ENCODE data around the gene GPALPP1.
A peak's percentile ranks its signal among the peaks of the same experiment; 100 is the strongest.
"Not testable (repeated sequence)": the region's sequence is repeated elsewhere in the genome, so short reads cannot be mapped to it uniquely, and the experiment has no call there.

The GPALPP1 gene, protein sequence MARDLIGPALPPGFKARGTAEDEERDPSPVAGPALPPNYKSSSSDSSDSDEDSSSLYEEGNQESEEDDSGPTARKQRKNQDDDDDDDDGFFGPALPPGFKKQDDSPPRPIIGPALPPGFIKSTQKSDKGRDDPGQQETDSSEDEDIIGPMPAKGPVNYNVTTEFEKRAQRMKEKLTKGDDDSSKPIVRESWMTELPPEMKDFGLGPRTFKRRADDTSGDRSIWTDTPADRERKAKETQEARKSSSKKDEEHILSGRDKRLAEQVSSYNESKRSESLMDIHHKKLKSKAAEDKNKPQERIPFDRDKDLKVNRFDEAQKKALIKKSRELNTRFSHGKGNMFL

DNA sequence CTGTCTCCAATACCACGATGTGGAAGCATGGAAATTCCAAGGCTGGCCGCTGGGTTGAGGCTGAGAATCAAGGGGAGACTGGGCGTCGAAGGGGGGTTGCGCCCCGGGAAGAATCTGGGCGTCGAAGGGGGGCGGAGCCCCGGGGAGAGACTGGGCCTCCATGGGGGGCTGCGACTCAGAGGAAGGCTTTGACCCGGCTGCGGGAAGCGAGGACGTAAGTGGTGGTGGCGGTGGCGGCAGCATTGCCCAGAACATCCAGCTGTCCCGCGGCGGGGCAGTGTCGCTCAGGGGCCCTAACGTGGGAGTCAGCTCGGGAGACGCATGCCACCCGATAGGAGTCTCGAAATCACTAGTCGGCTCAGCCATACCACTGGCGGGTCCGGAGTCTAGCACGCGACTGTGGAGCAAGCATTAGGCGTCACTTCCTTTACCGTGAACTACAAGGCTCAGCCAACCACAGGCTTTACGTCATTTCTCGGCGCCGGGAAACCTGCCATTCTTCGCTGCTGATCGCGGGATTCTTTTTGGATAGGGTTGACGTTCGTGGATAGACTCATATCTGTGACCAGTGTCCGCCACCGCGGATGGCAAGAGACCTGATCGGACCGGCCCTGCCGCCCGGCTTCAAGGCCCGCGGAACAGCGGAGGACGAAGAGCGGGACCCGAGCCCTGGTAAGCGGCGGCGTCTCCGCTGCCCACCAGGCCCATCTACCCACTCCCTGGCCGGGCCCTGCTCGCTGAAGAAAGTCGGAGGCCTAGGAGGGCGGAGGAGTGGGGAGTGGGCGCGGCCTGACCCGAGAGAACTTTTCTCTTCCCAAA is at the start of gene GPALPP1, which contains the start of gene NUFIP1:
Gene GPALPP1, plus strand, starts transcription at position 468 of the 819 bp plus-strand sequence. Its CDS starts 117 bp downstream, at position 585.
Gene NUFIP1, minus strand, starts transcription at position 401 of the 819 bp plus-strand sequence. Its CDS starts 35 bp downstream, at position 366.
- DNase-seq (ENCODE audit: low read depth) = peak; percentile 93

DNA sequence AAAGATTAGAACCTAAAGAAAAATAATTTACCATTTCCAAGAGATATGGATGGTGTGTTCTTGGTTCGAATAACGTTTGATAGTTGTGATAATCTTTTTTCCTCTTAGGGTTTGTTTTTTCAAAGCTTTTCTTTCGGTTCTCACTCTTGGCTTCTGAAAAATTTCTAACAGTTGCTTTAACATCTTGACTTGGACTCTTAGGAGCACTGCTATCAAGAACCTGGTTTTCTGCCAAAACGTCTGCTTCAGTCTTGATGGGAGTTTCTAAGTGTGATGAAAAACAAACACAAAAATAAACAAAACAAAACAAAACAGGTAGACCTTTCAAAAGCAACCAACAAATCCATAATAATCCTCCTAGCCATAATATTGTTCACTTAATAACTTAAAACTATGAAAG is 45.9 kb upstream of the GPALPP1 start:
- not testable (repeated sequence) for DNase-seq (ENCODE audit: low read depth)

DNA sequence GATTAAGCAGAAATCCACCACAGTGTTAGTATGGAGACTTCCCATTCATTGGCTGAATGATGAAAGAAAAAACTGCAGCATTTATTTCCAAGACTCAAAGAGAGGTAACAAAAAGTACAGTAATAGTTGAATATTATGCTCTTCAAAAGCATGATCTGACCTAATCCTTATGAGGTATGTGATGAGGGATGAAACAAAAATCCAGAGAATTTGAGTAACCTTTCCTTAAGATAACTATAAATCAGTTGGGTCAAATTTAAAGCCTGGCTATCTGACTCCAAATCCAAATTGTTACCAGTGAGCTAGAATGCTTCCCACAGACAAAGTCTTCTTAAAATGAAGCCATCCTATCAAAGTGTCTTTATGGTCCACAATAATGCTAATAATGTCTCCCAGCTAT is 38.2 kb upstream of the GPALPP1 start:
- DNase-seq (ENCODE audit: low read depth) = no peak

DNA sequence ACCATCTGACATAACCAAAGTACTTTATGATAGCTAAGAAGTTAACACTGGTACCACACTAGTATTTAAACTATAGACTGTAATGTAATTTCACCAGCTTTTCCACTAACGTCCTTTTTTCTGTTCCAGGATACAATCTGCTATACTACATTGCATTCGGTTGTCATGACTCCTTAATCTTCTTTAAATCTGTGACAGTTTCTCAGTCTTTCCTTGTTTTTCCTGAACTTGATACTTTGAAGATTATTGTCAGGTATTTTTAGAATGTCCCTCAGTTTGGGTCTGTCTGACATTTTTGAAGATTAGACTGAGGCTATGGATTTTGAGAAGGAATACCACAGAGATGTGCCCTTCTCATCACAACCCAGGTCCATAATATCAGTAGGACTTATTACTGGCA is 36.7 kb upstream of the GPALPP1 start:
- DNase-seq (ENCODE audit: low read depth) = no peak

DNA sequence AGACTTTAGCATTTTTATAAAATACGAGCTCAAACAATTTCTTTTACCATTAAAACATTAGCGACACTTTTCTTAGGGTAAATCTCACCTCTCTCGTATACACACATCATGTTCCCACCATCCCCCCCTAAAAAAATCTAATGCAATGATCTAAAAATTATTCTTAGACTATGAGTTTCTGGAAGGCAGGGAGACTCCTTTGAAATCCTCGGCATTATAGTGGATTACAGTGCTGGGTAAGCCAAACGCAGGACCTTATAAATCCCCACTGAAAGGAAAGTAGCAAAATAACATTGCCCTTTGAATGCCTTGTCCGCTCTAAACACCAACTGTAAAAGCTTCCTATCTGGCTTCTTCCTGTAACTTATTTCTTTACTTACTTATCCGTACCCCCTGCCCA is 35.1 kb upstream of the GPALPP1 start:
- DNase-seq (ENCODE audit: low read depth) = no peak

DNA sequence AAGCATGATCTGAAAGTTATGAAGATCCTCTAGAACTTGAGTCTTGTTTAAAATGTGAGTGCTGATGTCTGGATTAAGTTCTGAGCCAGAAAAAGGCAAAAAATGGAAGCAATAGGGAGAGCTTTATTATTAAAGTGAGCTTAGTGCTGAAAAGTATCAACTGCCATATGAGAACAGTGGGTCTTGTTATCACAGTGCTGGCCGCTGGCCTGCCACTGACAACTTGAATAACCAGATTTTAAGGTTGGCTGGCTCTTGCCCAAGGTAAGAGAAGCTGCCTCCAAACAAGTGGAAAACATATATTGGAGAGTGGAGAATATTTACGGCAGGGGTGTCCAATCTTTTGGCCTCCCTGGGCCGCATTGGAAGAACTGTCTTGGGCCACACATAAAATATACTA is 33.9 kb upstream of the GPALPP1 start:
- no peak for DNase-seq (ENCODE audit: low read depth)

DNA sequence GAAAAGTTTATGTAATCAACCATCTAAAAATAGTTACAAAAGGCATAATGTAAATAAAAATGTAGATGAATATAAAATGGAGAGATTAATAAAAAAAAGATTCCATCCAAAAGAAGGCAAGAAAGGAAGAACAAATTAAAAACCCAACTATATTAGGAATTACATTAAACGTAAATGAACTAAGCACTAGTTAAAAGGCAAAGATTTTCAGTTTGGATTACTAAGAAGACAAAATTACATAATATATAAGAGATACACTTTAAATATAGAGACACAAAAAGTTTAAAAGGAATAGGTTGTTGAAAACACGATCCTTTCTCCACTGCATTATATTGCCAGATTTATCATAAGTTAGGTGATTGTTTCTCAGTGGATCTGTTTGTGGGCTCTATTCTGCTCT is 27.3 kb upstream of the GPALPP1 start:
- no peak for DNase-seq (ENCODE audit: low read depth)

DNA sequence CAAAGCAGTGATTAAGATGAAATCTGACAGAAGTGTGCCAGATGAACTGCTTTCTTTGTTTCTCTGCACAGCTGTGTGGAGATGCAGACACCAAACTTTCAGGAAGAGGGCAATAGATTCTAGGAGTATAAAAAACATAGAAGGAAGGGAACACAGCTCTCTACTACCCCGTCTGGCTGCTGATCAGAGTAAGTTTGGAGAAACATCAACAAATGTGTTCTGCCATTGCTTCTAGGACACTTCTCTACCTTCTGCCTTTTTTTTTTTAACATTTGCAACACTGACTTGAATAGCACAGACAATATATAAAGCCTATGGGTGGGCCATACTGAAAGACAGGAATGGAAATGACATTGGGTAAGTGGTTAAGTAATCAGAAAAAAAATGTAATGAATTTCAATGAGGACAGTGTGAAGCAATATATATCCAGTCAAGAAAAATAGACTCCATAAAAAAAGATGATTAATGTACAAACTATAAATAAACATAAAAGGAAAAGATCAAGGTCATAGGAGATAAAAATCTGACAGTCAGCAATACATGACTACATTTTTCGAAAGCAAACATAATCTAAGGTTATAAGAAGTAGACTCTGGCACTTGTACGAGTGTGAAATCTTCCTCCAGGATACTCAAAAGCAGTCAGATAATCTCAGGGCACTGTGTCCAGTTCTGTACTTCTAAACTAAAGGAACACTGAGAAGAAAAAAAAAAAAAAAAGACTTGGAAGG is 21.5 kb upstream of the GPALPP1 start:
- peak; percentile 12 for DNase-seq (ENCODE audit: low read depth)

DNA sequence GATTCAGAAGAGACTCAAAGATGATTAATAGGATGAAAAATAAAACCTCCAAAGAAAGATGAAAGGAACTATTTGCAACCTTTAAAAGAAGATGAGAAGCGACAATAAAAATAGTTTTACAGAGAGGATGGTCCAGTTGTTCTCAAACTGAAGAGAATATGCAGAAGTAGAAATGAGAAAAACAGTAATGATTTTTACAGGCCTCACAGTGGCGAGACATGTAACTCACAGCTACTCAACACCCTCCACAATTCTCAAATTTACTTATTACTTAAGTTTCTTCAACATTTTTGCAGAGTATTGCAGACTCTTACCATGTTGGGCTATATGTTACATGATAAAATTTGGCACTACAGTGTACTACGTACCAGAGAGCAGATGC is 20.9 kb upstream of the GPALPP1 start:
- no peak for DNase-seq (ENCODE audit: low read depth)

DNA sequence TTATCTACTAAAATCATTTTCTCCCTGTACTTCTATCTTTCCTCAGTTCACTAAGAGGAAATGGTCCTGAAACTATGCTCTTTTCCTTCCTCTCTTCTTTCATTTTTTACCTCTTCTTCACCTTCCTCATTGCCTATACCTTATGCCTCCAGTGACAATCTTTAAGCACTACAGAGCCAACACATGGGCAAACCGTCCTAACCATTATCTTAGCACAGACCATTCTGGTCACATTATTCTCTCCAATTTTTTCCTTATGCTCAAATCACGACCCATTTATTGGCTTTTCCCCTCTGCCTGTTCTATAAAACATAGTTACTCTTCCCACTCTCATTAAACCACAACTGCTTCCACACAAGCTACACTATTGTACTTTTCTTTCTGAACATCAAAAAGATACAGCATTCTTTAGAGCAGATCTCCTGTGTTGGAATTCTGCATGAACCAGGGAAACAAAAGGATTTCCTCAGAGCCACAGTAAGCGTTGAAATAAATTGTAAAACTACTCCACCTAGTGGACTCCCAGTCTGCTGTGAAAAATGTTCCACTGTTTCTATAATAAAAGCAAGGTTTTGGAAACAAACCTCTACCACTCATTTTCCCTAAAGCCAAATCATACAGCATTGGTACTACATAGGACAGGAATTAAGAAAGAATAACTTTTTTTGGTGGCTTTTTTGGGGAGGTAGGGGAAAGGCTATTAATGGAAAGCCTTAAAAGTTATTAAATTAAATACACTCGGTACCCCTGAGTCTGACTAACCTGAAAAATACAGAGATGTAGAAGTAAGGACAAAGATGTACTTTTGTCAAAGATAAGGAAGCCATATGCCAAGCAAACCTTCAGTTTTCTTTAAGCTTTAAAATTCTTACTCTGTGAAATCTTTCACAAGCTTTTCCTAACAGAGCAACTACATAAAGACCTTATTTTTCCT is 19.5 kb upstream of the GPALPP1 start:
- DNase-seq (ENCODE audit: low read depth) = peak; percentile 44

DNA sequence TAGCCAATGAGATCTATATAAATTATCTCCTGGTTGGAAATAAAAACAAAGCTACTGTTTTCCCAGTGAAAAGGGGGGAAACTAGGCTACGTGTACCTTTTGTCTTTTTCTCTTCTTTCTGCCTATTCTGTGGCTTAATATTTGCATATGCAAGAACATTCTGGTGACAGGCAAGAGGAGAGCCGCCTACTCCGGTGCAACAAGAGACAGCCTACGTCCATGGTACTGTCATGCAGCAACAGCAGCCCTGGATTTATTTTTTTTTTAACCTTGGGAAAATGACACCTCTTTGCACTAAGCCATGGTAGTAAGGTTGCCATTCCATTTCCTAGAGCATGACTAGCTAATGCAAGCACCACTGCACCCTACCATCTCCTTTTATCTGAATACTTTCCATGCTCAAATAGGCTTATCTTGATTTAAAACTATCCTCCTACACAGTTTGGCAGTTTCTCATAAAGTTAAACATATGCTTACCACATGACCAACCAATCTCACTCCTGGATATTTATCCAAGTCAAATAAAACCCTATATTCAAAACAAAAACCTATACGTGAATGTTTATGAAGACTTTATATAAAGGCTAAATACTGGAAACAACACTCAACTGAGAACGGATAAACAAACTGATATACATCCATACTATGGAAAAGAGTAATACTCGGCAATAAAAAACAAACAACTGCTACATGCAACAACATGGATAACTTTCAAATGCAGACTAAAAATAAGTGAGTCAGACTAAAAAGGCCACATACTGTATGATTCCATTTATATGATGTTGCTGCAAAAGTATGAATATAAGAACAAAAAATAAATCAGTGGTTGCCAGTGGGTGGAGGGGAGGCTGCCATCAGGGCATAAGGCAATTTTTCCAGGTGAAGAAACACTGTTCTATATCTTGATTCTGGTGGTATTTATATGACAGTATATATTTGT is 17.4 kb upstream of the GPALPP1 start:
- no peak for DNase-seq (ENCODE audit: low read depth)

DNA sequence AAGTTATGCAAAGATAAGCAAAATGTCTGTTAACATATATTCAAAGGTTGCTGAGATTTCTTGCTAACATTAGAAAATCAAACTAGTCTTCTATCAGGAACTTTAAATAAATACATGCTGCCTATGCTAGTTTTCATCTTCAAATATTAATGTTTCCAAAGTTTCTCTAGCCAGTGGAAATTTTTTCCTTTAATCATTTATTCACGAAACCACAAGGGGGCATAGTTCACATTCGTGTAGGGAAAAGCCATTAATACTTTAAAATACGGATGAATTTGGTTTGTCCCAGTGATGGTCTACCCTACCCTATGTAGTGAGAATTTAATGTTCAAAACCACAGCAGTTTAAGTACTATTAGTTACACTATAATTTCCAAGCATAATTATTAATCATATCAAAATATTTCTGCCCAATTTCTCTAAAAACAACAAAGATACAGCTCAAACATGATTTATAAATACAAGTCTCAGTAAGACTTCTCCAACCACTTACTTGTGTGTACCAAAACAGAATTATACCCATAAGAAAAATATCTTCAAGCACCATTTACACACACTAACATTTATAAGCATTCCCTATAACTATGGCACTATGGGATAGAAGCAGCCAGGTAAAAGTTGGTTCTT is 16.3 kb upstream of the GPALPP1 start:
- DNase-seq (ENCODE audit: low read depth) = peak; percentile 22

DNA sequence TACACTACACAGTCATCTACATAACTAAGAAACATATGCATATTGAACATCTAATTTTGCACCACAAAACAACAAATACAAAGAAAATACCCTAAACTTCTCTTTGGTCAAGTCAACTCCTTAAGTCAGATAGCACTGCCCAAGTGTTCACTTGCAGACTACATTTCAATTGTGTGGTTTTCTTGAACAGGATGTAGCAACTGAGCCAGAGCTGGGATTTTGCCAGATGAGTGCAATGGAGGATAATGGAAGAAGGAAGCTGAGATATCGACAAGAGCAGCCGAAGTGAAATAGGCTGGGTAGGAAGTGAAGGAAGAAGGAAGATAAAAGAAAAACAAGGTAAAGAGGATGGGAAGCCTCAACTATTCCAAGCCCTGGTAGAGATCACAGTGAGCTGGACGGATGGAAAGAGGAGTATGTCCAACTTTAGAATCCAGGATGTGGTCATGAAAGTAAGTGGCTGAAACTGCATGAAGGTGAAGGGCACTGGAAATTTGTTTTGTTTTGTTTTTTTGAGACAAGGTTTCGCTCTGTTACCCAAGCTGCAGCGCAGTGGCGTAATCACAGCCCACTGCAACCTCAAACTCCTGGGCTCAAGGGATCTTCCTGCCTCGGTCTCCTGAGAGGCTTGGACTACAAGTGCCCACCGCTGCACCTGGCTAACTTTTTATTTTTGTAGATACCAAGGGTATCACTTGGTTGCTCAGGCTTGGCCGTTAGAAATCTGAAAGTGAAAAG is 15.1 kb upstream of the GPALPP1 start:
- peak; percentile 49 for DNase-seq (ENCODE audit: low read depth)

DNA sequence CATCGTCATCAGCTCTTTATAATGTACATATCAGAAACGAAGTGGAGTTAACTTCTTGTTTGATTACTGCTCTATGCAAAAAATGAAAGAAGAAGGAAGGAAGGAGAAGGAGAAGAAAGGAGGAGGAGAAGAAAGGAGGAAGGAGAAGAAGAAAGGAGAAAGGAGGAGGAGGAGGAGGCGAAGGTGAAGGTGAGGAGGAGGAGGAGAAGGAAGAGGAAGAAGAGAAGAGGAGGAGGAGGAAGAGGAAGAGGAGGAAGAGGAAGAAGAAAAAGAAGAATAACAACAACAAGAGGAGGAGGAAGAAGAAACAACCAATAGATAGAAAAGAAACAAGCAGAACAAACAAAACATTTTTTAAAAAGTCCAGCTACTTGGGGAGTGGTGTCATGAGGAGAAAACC is 13.1 kb upstream of the GPALPP1 start:
- no peak for DNase-seq (ENCODE audit: low read depth)

DNA sequence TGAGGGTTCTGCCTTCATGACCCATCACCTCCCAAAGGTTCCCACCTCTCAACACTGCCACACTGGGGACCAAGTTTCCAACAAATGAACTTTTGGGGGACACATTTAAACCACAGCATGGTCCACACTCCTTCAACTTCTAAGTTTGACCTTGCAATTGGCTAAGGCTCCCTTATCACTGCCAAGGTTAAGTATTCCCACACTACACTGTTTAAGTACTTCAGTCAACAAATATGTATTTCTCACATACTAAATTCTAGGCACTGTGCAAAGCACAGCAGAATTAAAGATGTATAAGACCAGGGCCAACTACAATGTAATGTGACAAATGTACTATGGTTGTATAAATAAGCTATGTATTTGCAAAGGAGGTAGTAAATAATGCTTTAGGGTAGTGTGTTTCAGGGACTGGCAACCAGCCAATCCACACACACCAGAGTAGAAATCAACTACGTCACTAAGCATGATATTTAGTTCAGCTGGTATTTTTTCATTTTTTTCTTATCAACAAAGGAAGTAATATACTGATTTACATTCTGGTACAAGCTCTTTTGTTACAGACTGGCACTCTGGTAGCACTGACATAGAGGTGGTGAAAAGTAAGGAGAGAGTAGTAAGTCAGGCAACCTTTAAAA is 12.3 kb upstream of the GPALPP1 start:
- DNase-seq (ENCODE audit: low read depth) = no peak

DNA sequence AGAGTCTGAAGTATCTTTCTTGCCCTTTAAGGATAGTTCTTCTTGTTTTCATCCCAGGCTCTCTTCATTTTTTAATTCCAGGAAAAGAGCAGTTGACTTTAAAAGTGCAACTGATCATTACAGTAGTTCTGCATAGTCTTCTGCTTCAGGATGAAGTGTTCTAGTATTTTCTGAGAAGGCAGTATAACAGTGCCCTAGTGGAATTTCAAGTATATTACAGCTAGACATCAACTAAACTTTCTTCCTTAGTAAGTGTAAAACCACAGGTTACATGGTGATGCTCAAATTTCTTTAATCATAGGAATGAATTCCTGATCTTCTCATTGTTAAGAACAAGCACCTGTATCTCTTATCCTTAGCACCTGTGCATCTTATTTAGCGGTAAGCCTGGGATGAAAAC is 11.0 kb upstream of the GPALPP1 start:
- no peak for DNase-seq (ENCODE audit: low read depth)

DNA sequence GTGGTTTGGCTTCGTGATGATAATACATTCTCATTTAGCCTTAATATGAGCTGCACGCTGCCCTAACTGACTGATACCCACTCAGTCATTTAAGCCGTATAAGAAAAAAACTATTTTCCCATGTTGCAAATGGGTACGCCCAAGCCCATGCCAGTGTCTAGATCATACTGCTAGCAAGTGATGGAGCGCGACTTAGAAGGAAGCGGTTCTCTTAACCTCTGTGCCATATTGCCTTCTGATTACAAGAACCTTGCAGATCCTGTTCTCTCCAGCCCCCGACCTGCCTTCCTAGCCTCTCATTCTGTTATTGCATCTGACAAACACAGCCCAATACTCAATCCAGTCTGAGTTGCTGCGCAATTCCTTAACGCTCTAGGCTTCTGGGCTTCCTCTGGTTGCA is 603 bp downstream of the GPALPP1 start:
- DNase-seq (ENCODE audit: low read depth) = no peak

DNA sequence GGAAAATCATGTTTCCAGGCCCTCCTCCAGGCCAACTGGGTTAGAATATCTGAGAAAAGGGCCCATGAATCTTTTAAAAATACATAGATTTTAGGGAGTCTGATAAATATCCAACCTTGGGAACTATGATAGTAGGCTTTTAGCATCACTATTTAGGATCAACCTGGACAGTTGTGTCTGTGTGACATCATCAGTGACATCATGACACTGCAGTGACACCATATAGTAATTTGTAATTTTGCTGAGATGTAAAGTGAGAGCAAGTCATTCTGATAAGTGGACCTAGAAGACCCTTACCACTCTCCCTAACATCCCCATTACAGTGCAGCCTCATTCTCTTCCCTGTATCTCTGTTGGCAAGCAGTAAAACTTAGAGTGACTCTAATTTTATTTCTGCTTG is 14.1 kb downstream of the GPALPP1 start:
- DNase-seq (ENCODE audit: low read depth) = no peak

DNA sequence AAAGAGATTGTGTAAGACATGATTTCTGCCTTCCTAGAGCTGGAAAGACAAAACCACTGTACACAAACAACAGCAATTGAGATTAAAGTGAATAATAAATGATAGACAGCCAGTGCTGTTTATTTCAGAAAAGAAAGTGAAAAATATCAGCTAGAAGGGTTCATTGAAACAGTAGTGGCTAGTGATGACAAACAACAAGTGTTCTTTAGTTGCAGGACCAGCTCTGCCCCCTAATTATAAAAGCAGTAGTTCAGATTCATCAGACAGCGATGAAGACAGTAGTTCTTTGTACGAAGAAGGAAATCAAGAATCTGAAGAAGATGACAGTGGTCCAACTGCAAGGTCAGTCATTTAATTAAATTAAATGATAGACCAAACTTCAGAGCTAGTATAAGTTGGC is 14.8 kb downstream of the GPALPP1 start:
- no peak for DNase-seq (ENCODE audit: low read depth)

All from stromal cell of bone marrow (primary cell).